Type B pancreatic cell (in vitro differentiated cells): Measurements from ENCODE around the gene REXO5. TPM values are rescaled to one million over a fixed set of nuclear protein-coding genes. Genes with fewer than 3 reads are reported as not detected.

Source experiments
- DNase-seq: peaks from one replicate; pipeline ENCODE4 v3.0.0; 2021; ENCODE audit warnings: mixed read lengths; ENCODE audit not compliant: unreplicated experiment; ENCODE audit errors: extremely low spot score
- H3K27ac Mint-ChIP-seq: 2 replicates; pipeline ENCODE4 v1.8.0; 2021; ENCODE audit warnings: mild to moderate bottlenecking, mixed read lengths
- H3K27me3 Mint-ChIP-seq: 2 replicates; pipeline ENCODE4 v1.8.0; 2021; ENCODE audit warnings: mixed read lengths
- H3K36me3 Mint-ChIP-seq: 2 replicates; pipeline ENCODE4 v1.8.0; 2021; ENCODE audit warnings: mixed read lengths
- H3K4me1 Mint-ChIP-seq: one replicate; pipeline ENCODE4 v1.8.0; 2021; ENCODE audit warnings: mixed read lengths; ENCODE audit not compliant: unreplicated experiment
- H3K4me3 Mint-ChIP-seq: 2 replicates; pipeline ENCODE4 v1.8.0; 2021; ENCODE audit warnings: mild to moderate bottlenecking, mixed read lengths
- H3K9me3 Mint-ChIP-seq: 2 replicates; pipeline ENCODE4 v1.8.0; 2021; ENCODE audit warnings: mixed read lengths
- total RNA-seq: library from RNA; stranded (reverse); gene quantifications from 2 replicates; pipeline ENCODE4 v1.2.1, GENCODE V29; 2021; ENCODE audit warnings: low replicate concordance
- TF ChIP-seq, protein P1 (sequence below): fragments of 200-600 bp; sonication (generic); conservative IDR thresholded peaks from 2 replicates; pipeline ENCODE4 v1.5.0; 2021; ENCODE audit warnings: antibody characterized with exemption, mild to moderate bottlenecking

The REXO5 gene
- total RNA-seq, 1 donor from 2014 or later: 8.2 TPM

DNA sequence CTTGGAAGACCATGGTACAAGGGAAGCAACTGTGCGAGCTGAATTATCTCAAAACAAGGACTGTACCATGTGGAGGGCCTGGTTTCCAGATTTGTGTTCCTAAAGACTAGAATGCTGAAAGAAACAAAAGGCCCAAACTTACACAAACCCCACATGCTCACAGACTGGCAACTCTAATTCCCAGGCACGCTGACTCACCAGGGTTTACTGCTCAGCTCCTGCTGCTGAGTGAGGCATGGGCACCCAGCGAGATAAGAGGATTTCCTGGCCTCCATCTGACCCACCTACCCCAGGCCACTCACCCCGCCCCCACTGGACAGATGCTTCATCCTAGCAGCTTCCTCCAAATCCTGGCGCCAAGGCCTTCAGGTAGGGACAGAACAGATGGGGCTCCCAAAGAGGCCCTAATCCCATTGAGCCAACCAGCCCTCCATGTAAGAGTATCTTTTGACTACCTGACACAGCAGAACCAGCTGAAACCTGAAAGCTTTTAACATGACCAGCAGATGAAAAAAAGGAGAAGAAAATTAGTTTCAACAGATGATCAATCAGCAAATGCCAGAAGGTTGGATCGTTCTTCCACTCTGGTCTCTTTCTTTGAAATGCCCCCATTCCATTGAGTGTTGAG is 59.9 kb downstream of the REXO5 start:
- Mint-ChIP-seq H3K4me3 (no peak overlapping the region), H3K27ac (peak overlapping the region; percentile 92), H3K27me3 (no peaks in the 10 kb centered on the region), H3K36me3 (peaks cover 22% of the 10 kb centered on the region), H3K9me3 (peaks cover 7% of the 10 kb centered on the region), H3K4me1 (peaks cover 36% of the 10 kb centered on the region)
- no peak for DNase-seq
- TF ChIP-seq, protein P1, sequence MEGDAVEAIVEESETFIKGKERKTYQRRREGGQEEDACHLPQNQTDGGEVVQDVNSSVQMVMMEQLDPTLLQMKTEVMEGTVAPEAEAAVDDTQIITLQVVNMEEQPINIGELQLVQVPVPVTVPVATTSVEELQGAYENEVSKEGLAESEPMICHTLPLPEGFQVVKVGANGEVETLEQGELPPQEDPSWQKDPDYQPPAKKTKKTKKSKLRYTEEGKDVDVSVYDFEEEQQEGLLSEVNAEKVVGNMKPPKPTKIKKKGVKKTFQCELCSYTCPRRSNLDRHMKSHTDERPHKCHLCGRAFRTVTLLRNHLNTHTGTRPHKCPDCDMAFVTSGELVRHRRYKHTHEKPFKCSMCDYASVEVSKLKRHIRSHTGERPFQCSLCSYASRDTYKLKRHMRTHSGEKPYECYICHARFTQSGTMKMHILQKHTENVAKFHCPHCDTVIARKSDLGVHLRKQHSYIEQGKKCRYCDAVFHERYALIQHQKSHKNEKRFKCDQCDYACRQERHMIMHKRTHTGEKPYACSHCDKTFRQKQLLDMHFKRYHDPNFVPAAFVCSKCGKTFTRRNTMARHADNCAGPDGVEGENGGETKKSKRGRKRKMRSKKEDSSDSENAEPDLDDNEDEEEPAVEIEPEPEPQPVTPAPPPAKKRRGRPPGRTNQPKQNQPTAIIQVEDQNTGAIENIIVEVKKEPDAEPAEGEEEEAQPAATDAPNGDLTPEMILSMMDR: no peak

DNA sequence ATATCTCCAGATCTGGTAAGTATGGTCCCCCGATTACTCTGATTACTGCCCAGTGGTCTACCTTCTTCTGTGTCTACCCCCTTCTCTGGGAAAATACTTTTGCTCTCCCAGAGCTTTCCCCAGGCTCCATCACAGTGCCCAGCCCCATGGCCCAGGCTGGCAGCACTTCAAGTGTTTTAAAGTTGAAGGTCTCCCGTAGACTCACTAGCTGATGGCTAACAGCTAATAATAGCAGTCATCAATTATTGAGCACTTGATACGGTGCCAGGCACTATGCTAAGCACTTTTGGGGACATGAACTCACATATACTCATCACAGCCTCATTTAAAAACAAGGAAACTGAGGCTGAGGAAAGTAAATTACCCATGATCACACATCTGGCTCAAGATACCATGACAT is 60.5 kb downstream of the REXO5 start:
- Mint-ChIP-seq H3K4me3 (no peak overlapping the region), H3K27ac (peak overlapping the region; percentile 92), H3K4me1 (peaks cover 39% of the 10 kb centered on the region), H3K9me3 (peaks cover 7% of the 10 kb centered on the region), H3K27me3 (no peaks in the 10 kb centered on the region), H3K36me3 (peaks cover 22% of the 10 kb centered on the region)
- TF ChIP-seq, protein P1: no peak
- DNase-seq: no peak

DNA sequence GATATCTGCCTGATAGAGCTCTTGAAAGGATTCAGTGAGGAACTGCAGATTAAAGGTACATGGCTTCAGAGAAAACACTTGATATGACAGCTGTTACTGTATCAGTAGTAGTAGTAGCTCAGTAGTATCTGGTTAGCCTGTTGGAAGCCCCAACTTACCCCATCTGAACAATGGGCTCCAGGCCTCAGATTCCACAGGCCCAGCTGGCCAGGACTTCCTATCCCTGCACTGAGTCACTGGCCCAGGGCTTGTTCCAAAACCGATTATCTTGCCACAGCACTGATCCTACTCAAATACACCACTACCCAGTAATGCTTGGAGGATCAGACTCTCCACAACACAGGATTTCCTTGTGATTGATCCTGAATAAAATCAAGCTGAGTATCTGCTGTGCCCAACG is 61.3 kb downstream of the REXO5 start:
- Mint-ChIP-seq H3K4me1 (peaks cover 43% of the 10 kb centered on the region), H3K27ac (peak overlapping the region; percentile 10), H3K4me3 (no peak overlapping the region), H3K27me3 (no peaks in the 10 kb centered on the region), H3K36me3 (peaks cover 18% of the 10 kb centered on the region), H3K9me3 (peaks cover 7% of the 10 kb centered on the region)
- no peak for DNase-seq
- TF ChIP-seq, protein P1: no peak

DNA sequence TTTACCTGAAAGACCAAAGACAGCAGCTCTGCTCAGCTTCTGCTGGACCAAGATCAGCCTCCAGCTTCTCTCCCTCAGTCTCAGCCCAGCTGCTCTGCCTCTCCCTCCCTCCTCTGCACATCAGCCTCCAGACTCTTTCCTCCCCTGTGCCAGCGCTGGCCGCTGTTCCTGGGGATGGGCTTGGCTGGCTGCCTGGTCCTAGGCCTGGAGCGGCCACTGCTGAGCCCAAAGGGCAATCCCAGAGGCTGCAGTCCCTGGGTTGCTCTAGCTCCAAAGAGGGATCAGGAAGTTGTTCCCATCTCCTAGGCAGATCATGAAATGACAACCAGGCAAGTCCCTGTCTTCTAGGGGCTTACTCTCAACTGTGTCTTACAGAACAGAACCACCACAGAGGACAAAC is 62.6 kb downstream of the REXO5 start:
- H3K36me3 Mint-ChIP-seq: peaks cover 13% of the 10 kb centered on the region
- H3K27ac Mint-ChIP-seq: peak overlapping the region; percentile 10
- no peaks in the 10 kb centered on the region for H3K27me3 Mint-ChIP-seq
- H3K4me3 Mint-ChIP-seq: no peak overlapping the region
- no peak for DNase-seq
- peaks cover 43% of the 10 kb centered on the region for H3K4me1 Mint-ChIP-seq
- TF ChIP-seq, protein P1: no peak
- peaks cover 4% of the 10 kb centered on the region for H3K9me3 Mint-ChIP-seq

DNA sequence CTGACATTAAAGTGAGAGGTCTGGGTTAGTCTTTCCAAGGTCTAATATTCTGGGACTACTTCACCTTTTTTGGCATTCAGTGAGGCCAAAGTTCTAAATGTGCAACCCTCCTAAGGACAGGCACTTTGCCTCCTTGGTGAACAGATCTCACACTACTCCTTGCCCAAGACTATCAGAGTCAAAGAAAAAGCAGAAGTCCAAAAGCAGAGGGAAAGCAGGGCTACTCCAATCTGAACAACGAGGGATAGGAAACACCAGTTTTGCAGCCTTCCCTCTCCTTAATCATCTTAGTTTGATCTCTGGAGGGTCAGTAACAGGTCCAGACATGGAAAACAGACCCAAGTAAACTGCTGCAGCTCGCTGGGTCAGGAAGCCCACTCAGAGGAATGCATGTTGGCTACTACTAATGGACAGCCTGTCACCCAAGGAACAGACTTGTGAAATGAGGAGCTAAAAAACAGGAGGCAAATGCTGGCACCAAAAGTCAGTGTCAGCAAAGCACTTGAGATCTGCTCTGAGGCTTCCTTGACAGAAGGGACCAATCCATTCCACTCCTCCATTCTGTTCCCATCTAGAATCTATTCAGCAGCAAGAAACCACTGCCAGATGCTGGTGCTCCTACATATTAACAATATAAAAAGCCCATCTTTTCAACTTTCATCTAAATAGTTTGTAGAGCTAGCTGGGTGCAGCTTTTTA is 63.9 kb downstream of the REXO5 start:
- H3K4me3 Mint-ChIP-seq: no peak overlapping the region
- DNase-seq: no peak
- H3K9me3 Mint-ChIP-seq: no peaks in the 10 kb centered on the region
- H3K4me1 Mint-ChIP-seq: peaks cover 38% of the 10 kb centered on the region
- H3K27me3 Mint-ChIP-seq: no peaks in the 10 kb centered on the region
- peak overlapping the region; percentile 31 for H3K27ac Mint-ChIP-seq
- H3K36me3 Mint-ChIP-seq: peaks cover 5% of the 10 kb centered on the region
- TF ChIP-seq, protein P1: no peak
